NT2/D1 (cell line): ENCODE measurements around the gene MFSD2A.
A peak's percentile ranks its signal among the peaks of the same experiment; 100 is the strongest.

Experiments
- DNase-seq: peaks from one replicate; pipeline ENCODE4 v3.0.0-alpha.2; 2011; ENCODE audit warnings: low read depth, low spot score
- H3K27me3 ChIP-seq: 2 replicates; pipeline ENCODE4 v1.6.0; 2011; ENCODE audit warnings: mild to moderate bottlenecking; ENCODE audit not compliant: insufficient read length, insufficient read depth
- H3K36me3 ChIP-seq: 2 replicates; pipeline ENCODE4 v1.6.1; 2011; ENCODE audit warnings: mild to moderate bottlenecking, low read length, mixed read lengths; ENCODE audit not compliant: insufficient read depth, insufficient read length
- H3K4me1 ChIP-seq: 2 replicates; pipeline ENCODE4 v1.5.1; 2011; ENCODE audit not compliant: insufficient read depth, insufficient read length
- H3K4me3 ChIP-seq: 2 replicates; pipeline ENCODE4 v1.5.1; 2011; ENCODE audit warnings: low read depth; ENCODE audit not compliant: insufficient read length
- H3K9ac ChIP-seq: 2 replicates; pipeline ENCODE4 v1.6.0; 2011; ENCODE audit warnings: low read depth; ENCODE audit not compliant: insufficient read length
- H3K9me3 ChIP-seq: 2 replicates; pipeline ENCODE4 v1.5.1; 2011; ENCODE audit warnings: mild to moderate bottlenecking, low read length; ENCODE audit not compliant: insufficient read depth
- SUZ12 ChIP-seq: IDR thresholded peaks from 2 replicates; pipeline ENCODE4 v1.6.1; 2011; ENCODE audit not compliant: insufficient read length, insufficient read depth; ENCODE audit errors: extremely low read depth
- YY1 ChIP-seq: IDR thresholded peaks from 2 replicates; pipeline ENCODE4 v1.6.1; 2011; ENCODE audit not compliant: insufficient read length, insufficient read depth
- ZNF274 ChIP-seq: IDR thresholded peaks from 2 replicates; pipeline ENCODE4 v1.6.1; 2011; ENCODE audit warnings: mild to moderate bottlenecking, low read depth, low read length

Gene MFSD2A

DNA sequence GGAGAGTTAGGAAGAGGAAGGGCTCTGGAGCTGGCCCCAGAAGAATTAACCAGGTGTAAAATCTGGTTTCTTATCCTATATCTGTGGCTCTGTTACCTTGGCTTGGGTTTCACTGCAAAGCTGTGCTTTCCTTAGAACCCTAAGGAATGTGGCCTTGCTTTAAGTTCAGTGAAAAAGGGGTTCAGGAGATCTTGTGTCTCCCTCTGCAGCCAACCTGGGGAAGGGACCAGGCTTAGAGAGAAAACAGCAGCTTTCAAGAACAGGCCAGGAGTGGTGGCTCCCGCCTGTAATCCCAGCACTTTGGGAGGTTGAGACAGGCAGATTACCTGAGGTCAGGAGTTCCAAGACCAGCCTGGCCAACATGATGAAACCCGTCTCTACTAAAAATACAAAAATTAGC lies 37.1 kb upstream of the MFSD2A start:
- no peak overlapping the region for H3K4me3 ChIP-seq
- no peak overlapping the region for H3K9ac ChIP-seq
- DNase-seq: no peak
- H3K9me3 ChIP-seq: peaks cover 5% of the 10 kb centered on the region; the same call in 1 of the 2 replicates
- TF ChIP-seq ZNF274 (no peak), YY1 (no peak), SUZ12 (no peak)
- peaks cover 10% of the 10 kb centered on the region for H3K27me3 ChIP-seq
- H3K36me3 ChIP-seq: no peaks in the 10 kb centered on the region
- H3K4me1 ChIP-seq: peaks cover 7% of the 10 kb centered on the region

DNA sequence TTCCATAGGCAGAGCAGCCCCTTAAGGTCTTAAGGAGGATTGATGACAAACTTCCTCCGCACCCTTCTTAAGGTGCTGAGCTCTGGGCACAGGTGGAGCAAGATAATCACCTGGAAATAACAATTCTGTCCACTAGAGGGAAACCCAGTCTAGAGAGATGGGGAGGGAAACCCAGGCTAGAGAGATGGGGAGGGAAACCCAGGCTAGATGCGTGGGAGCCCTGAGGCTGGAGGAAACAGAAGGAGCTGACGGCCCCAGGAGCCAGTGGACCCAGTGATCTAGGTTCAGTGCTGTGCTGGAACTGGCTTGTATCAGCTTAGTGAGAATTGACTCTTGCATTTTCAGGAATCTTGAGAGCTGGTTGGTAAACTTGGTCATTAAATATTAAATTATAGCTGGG lies 35.4 kb upstream of the MFSD2A start:
- H3K27me3 ChIP-seq: peaks cover 16% of the 10 kb centered on the region

DNA sequence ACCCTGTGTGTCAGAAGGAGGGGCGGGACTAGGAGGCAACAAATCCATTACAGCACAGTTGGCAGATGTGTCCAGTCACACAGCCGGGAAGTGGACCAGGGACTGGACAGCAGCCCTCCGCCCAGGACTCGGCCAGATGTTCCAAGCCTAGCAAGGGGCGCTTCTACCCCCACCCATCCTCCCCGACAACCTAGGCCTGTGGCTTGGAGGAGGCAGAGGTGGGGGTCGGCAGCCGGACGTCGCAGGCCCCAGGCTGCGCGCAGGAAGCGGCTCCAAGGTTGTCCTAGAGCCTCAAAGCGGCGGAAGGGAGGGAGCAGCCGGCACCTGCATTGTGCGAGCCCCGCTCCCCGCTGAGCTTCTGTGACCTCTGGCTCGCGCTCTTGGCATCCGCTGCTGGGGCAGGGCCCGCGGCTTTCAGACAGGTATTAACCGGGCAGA lies 32.7 kb upstream of the MFSD2A start:
- peak; percentile 85 for DNase-seq
- Histone ChIP-seq H3K36me3 (no peaks in the 10 kb centered on the region), H3K9ac (no peak overlapping the region), H3K4me3 (no peak overlapping the region), H3K4me1 (peaks cover 5% of the 10 kb centered on the region), H3K27me3 (peaks cover 20% of the 10 kb centered on the region), H3K9me3 (no peaks in the 10 kb centered on the region)
- TF ChIP-seq SUZ12: no peak
- TF ChIP-seq YY1: no peak
- no peak for TF ChIP-seq ZNF274

More for the DNA sequence above, 35.4 kb upstream of the MFSD2A start:
- no peak overlapping the region for H3K9ac ChIP-seq
- H3K9me3 ChIP-seq: no peaks in the 10 kb centered on the region
- peak; percentile 83 for DNase-seq
- H3K4me1 ChIP-seq: peaks cover 7% of the 10 kb centered on the region
- H3K36me3 ChIP-seq: no peaks in the 10 kb centered on the region
- TF ChIP-seq SUZ12 (no peak), YY1 (no peak), ZNF274 (no peak)
- no peak overlapping the region for H3K4me3 ChIP-seq

DNA sequence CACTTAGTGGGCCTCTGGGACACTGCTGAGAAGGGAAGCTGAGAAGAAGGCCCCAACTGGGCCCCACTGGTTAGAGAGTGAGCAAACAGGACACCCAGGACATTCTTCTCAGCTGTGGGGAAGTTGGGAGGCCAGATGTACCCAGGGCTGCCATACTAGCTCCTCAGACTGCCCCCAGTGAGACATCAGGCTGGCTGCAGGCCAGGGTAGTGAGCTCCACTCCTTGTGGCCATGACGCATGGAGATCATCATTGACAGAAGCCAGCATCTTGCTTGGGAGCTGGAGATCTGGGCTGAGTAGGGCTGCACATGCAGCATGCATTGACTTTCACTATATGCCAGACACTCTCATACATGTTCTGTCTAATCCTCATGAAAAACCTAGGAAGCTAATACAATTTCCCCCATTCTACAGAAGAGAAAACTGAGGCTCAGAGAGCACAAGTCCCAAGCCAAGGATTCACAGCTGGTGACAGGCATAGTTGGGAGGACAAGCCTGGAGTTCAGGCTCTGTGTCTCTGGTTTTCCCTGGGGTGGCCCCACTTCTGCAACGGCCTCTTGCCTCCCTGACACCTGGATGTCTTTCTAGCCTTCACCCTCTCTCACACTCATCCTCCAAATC lies 29.1 kb upstream of the MFSD2A start:
- Histone ChIP-seq H3K27me3 (peaks cover 20% of the 10 kb centered on the region), H3K4me3 (no peak overlapping the region), H3K4me1 (peaks cover 5% of the 10 kb centered on the region), H3K9me3 (no peaks in the 10 kb centered on the region), H3K36me3 (no peaks in the 10 kb centered on the region), H3K9ac (no peak overlapping the region)
- TF ChIP-seq YY1 (no peak), SUZ12 (no peak), ZNF274 (no peak)
- DNase-seq: no peak

DNA sequence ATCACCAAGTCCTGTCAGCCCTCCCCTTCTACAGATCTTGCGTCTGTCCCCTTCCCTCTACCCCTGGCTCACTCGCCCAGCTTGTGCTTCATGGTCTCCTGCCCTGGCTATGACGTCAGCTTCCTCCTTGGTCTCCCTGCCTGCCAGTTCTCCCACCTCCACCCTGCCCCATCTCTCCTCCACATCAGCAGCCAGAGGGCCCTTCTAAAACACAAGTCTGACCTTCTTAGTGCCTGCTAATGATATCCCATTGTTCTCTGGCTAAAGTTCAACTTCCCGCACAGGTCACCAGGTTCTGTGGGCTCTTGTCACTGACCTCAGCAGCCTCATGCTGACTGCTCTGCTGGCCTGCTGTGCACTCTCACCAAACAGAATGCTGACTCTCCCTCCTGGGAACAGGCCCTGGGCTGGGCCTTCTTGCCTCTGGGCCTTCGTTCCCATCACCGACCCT lies 28.6 kb upstream of the MFSD2A start:
- Histone ChIP-seq H3K9ac (no peak overlapping the region), H3K4me3 (no peak overlapping the region)
- no peak for DNase-seq

DNA sequence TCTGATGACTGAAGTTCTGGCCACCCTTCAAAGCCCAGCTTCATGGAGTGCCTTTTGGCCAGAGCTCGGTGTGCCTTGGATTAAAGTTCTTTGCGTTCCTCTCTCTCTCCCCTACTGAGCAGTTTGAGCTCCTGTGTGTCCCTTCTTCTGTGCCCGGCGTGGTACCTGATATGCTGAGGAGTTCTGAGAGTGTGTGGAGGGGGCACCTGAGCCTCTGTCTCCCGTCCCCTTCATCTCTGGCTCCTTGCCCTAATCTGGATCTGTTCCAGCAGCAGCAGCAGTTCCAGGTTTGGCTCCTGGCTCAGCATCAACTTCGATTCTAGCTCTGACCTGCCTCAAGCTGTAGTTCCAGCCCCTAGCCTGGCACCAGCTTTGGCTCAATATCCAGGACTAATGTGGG lies 28.1 kb upstream of the MFSD2A start:
- no peak for DNase-seq
- H3K4me3 ChIP-seq: no peak overlapping the region
- H3K36me3 ChIP-seq: no peaks in the 10 kb centered on the region
- peaks cover 14% of the 10 kb centered on the region for H3K27me3 ChIP-seq
- H3K9ac ChIP-seq: no peak overlapping the region
- peaks cover 4% of the 10 kb centered on the region for H3K4me1 ChIP-seq
- TF ChIP-seq ZNF274: no peak
- H3K9me3 ChIP-seq: no peaks in the 10 kb centered on the region

More for the DNA sequence above, 28.6 kb upstream of the MFSD2A start:
- Histone ChIP-seq H3K9me3 (no peaks in the 10 kb centered on the region), H3K36me3 (no peaks in the 10 kb centered on the region), H3K27me3 (peaks cover 18% of the 10 kb centered on the region), H3K4me1 (peaks cover 5% of the 10 kb centered on the region)
- no peak for TF ChIP-seq SUZ12
- no peak for TF ChIP-seq ZNF274
- no peak for TF ChIP-seq YY1

DNA sequence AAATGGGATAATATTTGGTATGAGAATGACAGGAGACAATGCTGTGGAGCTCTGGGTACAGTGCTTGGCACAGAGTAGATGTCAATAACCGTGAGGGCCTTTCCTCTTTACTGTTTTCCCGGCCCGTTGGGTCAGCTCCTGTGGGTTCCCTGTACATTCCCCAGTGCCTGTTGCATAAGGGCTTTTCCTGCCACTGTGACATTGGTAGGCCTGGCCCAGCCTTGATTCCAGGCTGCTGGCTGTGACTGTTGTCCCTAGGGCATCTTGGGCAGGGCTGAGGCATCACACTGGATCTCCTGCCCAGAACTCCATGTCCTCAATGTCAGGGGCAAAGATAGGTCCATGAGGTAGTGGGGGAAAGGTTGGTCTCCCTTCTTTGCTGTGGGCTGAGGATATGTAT lies 27.4 kb upstream of the MFSD2A start:
- Histone ChIP-seq H3K27me3 (peaks cover 10% of the 10 kb centered on the region), H3K36me3 (no peaks in the 10 kb centered on the region), H3K9ac (no peak overlapping the region), H3K4me1 (no peaks in the 10 kb centered on the region), H3K4me3 (no peak overlapping the region), H3K9me3 (no peaks in the 10 kb centered on the region)
- no peak for DNase-seq
- TF ChIP-seq ZNF274 (no peak), YY1 (no peak), SUZ12 (no peak)
